Fibroblast of villous mesenchyme (primary cell): Measurements from ENCODE around the gene ITGAL. TPM values are rescaled to one million over a fixed set of nuclear protein-coding genes. Genes with fewer than 3 reads are reported as not detected.

ENCODE experiments used
- DNase-seq: peaks from one replicate; pipeline ENCODE4 v3.0.0-alpha.2; 2010; ENCODE audit warnings: low read depth
- H3K4me3 ChIP-seq: 2 replicates; pipeline ENCODE4 v1.5.1; 2011; ENCODE audit warnings: low read depth, mild to moderate bottlenecking, low read length
- CTCF ChIP-seq: IDR thresholded peaks from 2 replicates; pipeline ENCODE4 v1.5.1; 2012; ENCODE audit warnings: low read depth, mild to moderate bottlenecking, low read length; ENCODE audit not compliant: insufficient read depth
- total RNA-seq: library from RNA; depleted of rRNA; stranded (reverse); fragments of >200 nt; gene quantifications from 2 replicates; pipeline ENCODE4 v1.2.3, GENCODE V29; 2012

Gene ITGAL
- not detected in 2 replicates for total RNA-seq

- no peak for TF ChIP-seq CTCF
- no peak within 1 kb of the TSS for H3K4me3 ChIP-seq
- DNase-seq: no peak
These were observed at the start of gene ITGAL for GRCh38 chr16:30472328-30472942. TSS of gene ITGAL (plus strand) at chr16:30472742. CDS start at chr16:30472838, 96 bp downstream.

- TF ChIP-seq CTCF: no peak
- no peak overlapping the region for H3K4me3 ChIP-seq
- no peak for DNase-seq
These were observed 44.5 kb upstream of the ITGAL start for GRCh38 chr16:30428055-30428454.

GRCh38 chr16:30429418-30429677, 43.2 kb upstream of the ITGAL start:
- peak overlapping the region; percentile 71 for H3K4me3 ChIP-seq
- no peak for DNase-seq
- TF ChIP-seq CTCF: no peak

- H3K4me3 ChIP-seq: peak within 1 kb of the TSS; percentile 71
- TF ChIP-seq CTCF: peak; percentile 70
- peak; percentile 98 for DNase-seq
These were observed 42.7 kb upstream of the ITGAL start, which contains the start of gene DCTPP1 for GRCh38 chr16:30429678-30430427. TSS of gene DCTPP1 (minus strand) at chr16:30430030. CDS start at chr16:30429980, 50 bp downstream.

- no peak for DNase-seq
- H3K4me3 ChIP-seq: peak overlapping the region; percentile 71
- no peak for TF ChIP-seq CTCF
These were observed 42.0 kb upstream of the ITGAL start for GRCh38 chr16:30430428-30430970.

GRCh38 chr16:30434852-30435251, 37.7 kb upstream of the ITGAL start:
- TF ChIP-seq CTCF: no peak
- H3K4me3 ChIP-seq: no peak overlapping the region
- no peak for DNase-seq
